PC-9 (cell line): ENCODE data around the gene VOPP1. TPM values are rescaled to one million over a fixed set of nuclear protein-coding genes. Genes with fewer than 3 reads are reported as not detected.

Experiments
- BruUV-seq: library from RNA; stranded (reverse); fragments of 400-500 nt; replicated peaks from 2 replicates; lab custom pipeline; 2021; lab: Mats Ljungman, UMichigan
- CTCF ChIA-PET: fragments of 300-600 bp; sonication (Branson Sonifier 250); formaldehyde crosslinking; loops from one replicate; lab custom pipeline; 2022; ENCODE audit warnings: antibody characterized with exemption; lab: Charles Lee
- POLR2A ChIA-PET: fragments of 300-600 bp; sonication (Branson Sonifier 250); formaldehyde crosslinking; loops from one replicate; lab custom pipeline; 2022; ENCODE audit warnings: antibody characterized with exemption; ENCODE audit not compliant: unreplicated experiment; lab: Charles Lee
- DNase-seq, 2 experiments: peaks; one replicate each; pipeline versions ENCODE4 v3.0.0 to v3.0.0-alpha.2; 2015 to 2022; ENCODE audit warnings: mixed read lengths in 1 of 2
- H2AFZ ChIP-seq: fragments of 200-600 bp; sonication (generic); 2 replicates; pipeline ENCODE4 v1.8.1; 2017; ENCODE audit warnings: antibody characterized with exemption
- H3F3A ChIP-seq: fragments of 200-600 bp; sonication (generic); 2 replicates; pipeline ENCODE4 v1.8.1; 2017; ENCODE audit warnings: antibody characterized with exemption, mild to moderate bottlenecking, low read depth; ENCODE audit not compliant: insufficient read depth
- H3K27ac ChIP-seq: fragments of 200-600 bp; sonication (generic); 2 replicates; pipeline ENCODE4 v1.6.1; 2016; ENCODE audit warnings: mixed run types
- H3K27me3 ChIP-seq: fragments of 200-600 bp; sonication (generic); 2 replicates; pipeline ENCODE4 v1.6.1; 2016; ENCODE audit warnings: low read depth, mixed run types; ENCODE audit not compliant: insufficient read depth
- H3K36me3 ChIP-seq: fragments of 200-600 bp; sonication (generic); 2 replicates; pipeline ENCODE4 v1.6.1; 2016; ENCODE audit warnings: low read depth, mixed run types
- H3K4me1 ChIP-seq: fragments of 200-600 bp; sonication (generic); replicated peaks from 2 replicates; pipeline ENCODE4 v1.6.1; 2016; ENCODE audit warnings: mixed run types; ENCODE audit not compliant: insufficient read depth
- H3K4me2 ChIP-seq: fragments of 200-600 bp; sonication (generic); 2 replicates; pipeline ENCODE4 v1.6.1; 2017; ENCODE audit warnings: mixed run types
- H3K4me3 ChIP-seq: fragments of 200-600 bp; sonication (generic); 2 replicates; pipeline ENCODE4 v1.6.1; 2016; ENCODE audit warnings: mixed run types
- H3K79me2 ChIP-seq: fragments of 200-600 bp; sonication (generic); 2 replicates; pipeline ENCODE4 v1.6.1; 2017; ENCODE audit warnings: low read depth, mixed run types
- H3K9me2 ChIP-seq: fragments of 200-600 bp; sonication (generic); 2 replicates; pipeline ENCODE4 v1.8.1; 2017; ENCODE audit warnings: mild to moderate bottlenecking; ENCODE audit not compliant: insufficient read depth
- H3K9me3 ChIP-seq: fragments of 200-600 bp; sonication (generic); 2 replicates; pipeline ENCODE4 v1.8.1; 2016; ENCODE audit warnings: low read depth; ENCODE audit not compliant: insufficient read depth
- H4K20me1 ChIP-seq: fragments of 200-600 bp; sonication (generic); 2 replicates; pipeline ENCODE4 v1.8.1; 2017; ENCODE audit not compliant: insufficient read depth
- CTCF ChIP-seq: fragments of 200-600 bp; sonication (generic); conservative IDR thresholded peaks from 2 replicates; pipeline ENCODE4 v1.6.1; 2017; ENCODE audit warnings: mixed run types, antibody characterized with exemption, mild to moderate bottlenecking, moderate library complexity
- EZH2 ChIP-seq: fragments of 200-600 bp; sonication (generic); IDR thresholded peaks from 2 replicates; pipeline ENCODE4 v1.8.0; 2017; ENCODE audit warnings: antibody characterized with exemption, low read depth
- intact Hi-C: fragments of 100-400 bp; cut with micrococcal nuclease; formaldehyde crosslinking; loops from one replicate; pipeline ENCODE4 v1.10.0; 2022; ENCODE audit not compliant: unreplicated experiment
- total RNA-seq: library from RNA; stranded (reverse); gene quantifications from 2 replicates; pipeline ENCODE4 v1.2.3, GENCODE V29; 2021

VOPP1 gene
- total RNA-seq, 1 experiment from 2014 or later, result 207 TPM

GRCh38 chr7:55425141-55425752 lies 147.1 kb downstream of the VOPP1 start:
- no peaks in the 10 kb centered on the region for H4K20me1 ChIP-seq
- no peaks in the 10 kb centered on the region for H3K27me3 ChIP-seq
- H3K27ac ChIP-seq, result no peak overlapping the region
- no TSS peak for BruUV-seq
- no peaks in the 10 kb centered on the region for H3K79me2 ChIP-seq
- peaks cover 3% of the 10 kb centered on the region; the same call in 1 of the 2 replicates for H3F3A ChIP-seq
- H3K9me3 ChIP-seq, result no peaks in the 10 kb centered on the region
- H3K9me2 ChIP-seq, result no peaks in the 10 kb centered on the region
- ChIA-PET CTCF (no interaction called here), POLR2A (no interaction called here)
- H3K4me1 ChIP-seq, result no peaks in the 10 kb centered on the region
- no peak for DNase-seq
- H3K4me2 ChIP-seq, result no peak overlapping the region
- no peaks in the 10 kb centered on the region for H3K36me3 ChIP-seq
- H2AFZ ChIP-seq, result no peak overlapping the region
- no peak for TF ChIP-seq CTCF
- TF ChIP-seq EZH2, result no peak
- intact Hi-C loops, result no loop called here
- H3K4me3 ChIP-seq, result no peak overlapping the region

GRCh38 chr7:55423891-55424290 lies 148.4 kb downstream of the VOPP1 start:
- no peaks in the 10 kb centered on the region for H3K79me2 ChIP-seq

GRCh38 chr7:55423277-55423711 lies 149.0 kb downstream of the VOPP1 start:
- Histone ChIP-seq H3K79me2 (no peaks in the 10 kb centered on the region), H4K20me1 (no peaks in the 10 kb centered on the region), H3K9me3 (no peaks in the 10 kb centered on the region), H3K9me2 (no peaks in the 10 kb centered on the region), H3K4me3 (no peak overlapping the region), H3K27me3 (no peaks in the 10 kb centered on the region), H3F3A (peaks cover 5% of the 10 kb centered on the region; the same call in 1 of the 2 replicates), H3K27ac (no peak overlapping the region), H3K4me2 (no peak overlapping the region), H3K4me1 (no peaks in the 10 kb centered on the region), H3K36me3 (no peaks in the 10 kb centered on the region), H2AFZ (no peak overlapping the region)
- ChIA-PET POLR2A (no interaction called here), CTCF (interaction anchor here (0.5 to 0.6 kb wide), 2 partner anchors 136 to 156 kb away, joined by 3 to 5 read pairs; no protein-coding TSS in a partner anchor)
- BruUV-seq, result no TSS peak
- no peak for DNase-seq
- intact Hi-C loops, result no loop called here
- no peak for TF ChIP-seq CTCF
- TF ChIP-seq EZH2, result no peak

More at GRCh38 chr7:55423891-55424290, 148.4 kb downstream of the VOPP1 start:
- Histone ChIP-seq H3K4me1 (no peaks in the 10 kb centered on the region), H3K36me3 (no peaks in the 10 kb centered on the region), H4K20me1 (no peaks in the 10 kb centered on the region), H3K27ac (no peak overlapping the region), H3K9me3 (no peaks in the 10 kb centered on the region), H3K4me3 (no peak overlapping the region), H3K4me2 (no peak overlapping the region), H2AFZ (no peak overlapping the region), H3K27me3 (no peaks in the 10 kb centered on the region), H3K9me2 (no peaks in the 10 kb centered on the region), H3F3A (peaks cover 5% of the 10 kb centered on the region; the same call in 1 of the 2 replicates)
- no TSS peak for BruUV-seq
- CTCF ChIA-PET, result interaction anchor here (0.7 to 1.0 kb wide), 2 partner anchors 10 to 16 kb away, joined by 3 read pairs; no protein-coding TSS in a partner anchor
- intact Hi-C loops, result no loop called here
- no peak for DNase-seq
- TF ChIP-seq CTCF (no peak), EZH2 (no peak)
- POLR2A ChIA-PET, result no interaction called here

Other genes starting within 250 kb of the VOPP1 start
- gene LANCL2, start 207.2 kb downstream of the VOPP1 start, total RNA-seq, result 21.8 and 21.9 TPM in 2 replicates